OCI-LY3 (cell line): ENCODE measurements around the gene VCL.
A peak's percentile ranks its signal among the peaks of the same experiment; 100 is the strongest.

Experiments
- H2AFZ ChIP-seq: fragments of 200-600, 300-600 bp; shearing (Covaris generic); 2 replicates; pipeline ENCODE4 v1.6.0; 2014; ENCODE audit warnings: antibody characterized with exemption, low read depth, low read length
- H3K27ac ChIP-seq: fragments of 200-600, 300-600 bp; sonication (generic); 2 replicates; pipeline ENCODE4 v1.5.1; 2014; ENCODE audit warnings: mild to moderate bottlenecking, low read length, moderate library complexity, mixed read lengths
- H3K27me3 ChIP-seq: fragments of 200-600, 300-600 bp; sonication (generic); 2 replicates; pipeline ENCODE4 v1.6.1; 2014; ENCODE audit warnings: low read depth, low read length, mixed read lengths
- H3K36me3 ChIP-seq: fragments of 200-600, 300-600 bp; sonication (generic); replicated peaks from 2 replicates; pipeline ENCODE3; 2014; ENCODE audit warnings: low read depth, low read length, mixed read lengths
- H3K4me1 ChIP-seq: fragments of 300-600, 200-600 bp; sonication (generic); 2 replicates; pipeline ENCODE4 v1.6.1; 2014; ENCODE audit warnings: low read length, mixed read lengths
- H3K4me2 ChIP-seq: fragments of 200-600, 300-600 bp; sonication (generic); 2 replicates; pipeline ENCODE4 v1.6.1; 2014; ENCODE audit warnings: low read length, mixed read lengths
- H3K4me3 ChIP-seq: fragments of 300-600, 200-600 bp; sonication (generic); 2 replicates; pipeline ENCODE4 v1.5.1; 2014; ENCODE audit warnings: antibody characterized with exemption, mild to moderate bottlenecking, low read length, moderate library complexity
- H3K79me2 ChIP-seq: fragments of 300-600, 200-600 bp; shearing (Covaris generic); 2 replicates; pipeline ENCODE4 v1.6.1; 2014; ENCODE audit warnings: mild to moderate bottlenecking, low read length, mixed read lengths
- H3K9ac ChIP-seq: fragments of 300-600, 200-600 bp; shearing (Covaris generic); 2 replicates; pipeline ENCODE4 v1.6.0; 2014; ENCODE audit warnings: mild to moderate bottlenecking, low read length, moderate library complexity
- H3K9me3 ChIP-seq: fragments of 200-600, 300-600 bp; shearing (Covaris generic); 2 replicates; pipeline ENCODE4 v1.6.1; 2014; ENCODE audit warnings: low read length, mixed read lengths; ENCODE audit not compliant: insufficient read depth
- H4K20me1 ChIP-seq: fragments of 200-600, 300-600 bp; sonication (generic); 2 replicates; pipeline ENCODE4 v1.6.1; 2016; ENCODE audit warnings: low read length, mixed read lengths; ENCODE audit not compliant: insufficient read depth
- EZH2phosphoT487 ChIP-seq: fragments of 200-600 bp; shearing (Covaris generic); IDR thresholded peaks from 2 replicates; pipeline ENCODE4 v1.6.1; 2018; ENCODE audit warnings: antibody characterized with exemption, mixed run types, low read depth
- TF ChIP-seq, protein P1 (sequence below): fragments of 200-600, 300-600 bp; sonication (generic); IDR thresholded peaks from 2 replicates; pipeline ENCODE4 v1.5.1; 2014; ENCODE audit warnings: antibody characterized with exemption, low read length, low read depth

The VCL gene

DNA sequence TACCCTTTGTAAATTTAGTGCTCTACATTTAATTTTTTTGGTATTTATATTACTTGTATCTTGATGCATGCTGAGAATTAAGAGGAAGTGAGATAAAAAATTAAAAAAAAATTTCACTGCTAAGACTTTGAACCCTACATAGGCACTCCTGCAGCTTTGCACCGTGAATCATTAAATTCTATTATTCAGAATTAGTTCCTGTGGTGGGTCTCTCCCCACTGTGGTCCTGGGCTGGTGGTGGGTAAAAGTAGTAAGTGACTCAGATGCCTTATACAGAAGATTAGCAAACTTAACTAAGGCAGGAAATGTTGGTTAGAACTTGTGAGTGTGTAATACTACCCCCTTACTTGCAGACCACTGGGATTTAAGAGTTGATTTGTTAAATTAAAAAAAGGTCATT, 80.1 kb downstream of the VCL start:
- TF ChIP-seq, protein P1, sequence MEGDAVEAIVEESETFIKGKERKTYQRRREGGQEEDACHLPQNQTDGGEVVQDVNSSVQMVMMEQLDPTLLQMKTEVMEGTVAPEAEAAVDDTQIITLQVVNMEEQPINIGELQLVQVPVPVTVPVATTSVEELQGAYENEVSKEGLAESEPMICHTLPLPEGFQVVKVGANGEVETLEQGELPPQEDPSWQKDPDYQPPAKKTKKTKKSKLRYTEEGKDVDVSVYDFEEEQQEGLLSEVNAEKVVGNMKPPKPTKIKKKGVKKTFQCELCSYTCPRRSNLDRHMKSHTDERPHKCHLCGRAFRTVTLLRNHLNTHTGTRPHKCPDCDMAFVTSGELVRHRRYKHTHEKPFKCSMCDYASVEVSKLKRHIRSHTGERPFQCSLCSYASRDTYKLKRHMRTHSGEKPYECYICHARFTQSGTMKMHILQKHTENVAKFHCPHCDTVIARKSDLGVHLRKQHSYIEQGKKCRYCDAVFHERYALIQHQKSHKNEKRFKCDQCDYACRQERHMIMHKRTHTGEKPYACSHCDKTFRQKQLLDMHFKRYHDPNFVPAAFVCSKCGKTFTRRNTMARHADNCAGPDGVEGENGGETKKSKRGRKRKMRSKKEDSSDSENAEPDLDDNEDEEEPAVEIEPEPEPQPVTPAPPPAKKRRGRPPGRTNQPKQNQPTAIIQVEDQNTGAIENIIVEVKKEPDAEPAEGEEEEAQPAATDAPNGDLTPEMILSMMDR, result no peak
- no peak for TF ChIP-seq EZH2phosphoT487
- Histone ChIP-seq H3K79me2 (no peaks in the 10 kb centered on the region), H3K4me1 (peaks cover 33% of the 10 kb centered on the region), H3K9me3 (no peaks in the 10 kb centered on the region), H2AFZ (no peak overlapping the region), H3K9ac (no peak overlapping the region), H3K27ac (no peak overlapping the region), H3K4me2 (peak overlapping the region; percentile 48), H3K27me3 (0 out of 2 replicates have a peak, but pooled peaks cover 8% of the 10 kb centered on the region), H3K36me3 (no peaks in the 10 kb centered on the region), H3K4me3 (no peak overlapping the region), H4K20me1 (peaks cover 2% of the 10 kb centered on the region; the same call in 1 of the 2 replicates)

DNA sequence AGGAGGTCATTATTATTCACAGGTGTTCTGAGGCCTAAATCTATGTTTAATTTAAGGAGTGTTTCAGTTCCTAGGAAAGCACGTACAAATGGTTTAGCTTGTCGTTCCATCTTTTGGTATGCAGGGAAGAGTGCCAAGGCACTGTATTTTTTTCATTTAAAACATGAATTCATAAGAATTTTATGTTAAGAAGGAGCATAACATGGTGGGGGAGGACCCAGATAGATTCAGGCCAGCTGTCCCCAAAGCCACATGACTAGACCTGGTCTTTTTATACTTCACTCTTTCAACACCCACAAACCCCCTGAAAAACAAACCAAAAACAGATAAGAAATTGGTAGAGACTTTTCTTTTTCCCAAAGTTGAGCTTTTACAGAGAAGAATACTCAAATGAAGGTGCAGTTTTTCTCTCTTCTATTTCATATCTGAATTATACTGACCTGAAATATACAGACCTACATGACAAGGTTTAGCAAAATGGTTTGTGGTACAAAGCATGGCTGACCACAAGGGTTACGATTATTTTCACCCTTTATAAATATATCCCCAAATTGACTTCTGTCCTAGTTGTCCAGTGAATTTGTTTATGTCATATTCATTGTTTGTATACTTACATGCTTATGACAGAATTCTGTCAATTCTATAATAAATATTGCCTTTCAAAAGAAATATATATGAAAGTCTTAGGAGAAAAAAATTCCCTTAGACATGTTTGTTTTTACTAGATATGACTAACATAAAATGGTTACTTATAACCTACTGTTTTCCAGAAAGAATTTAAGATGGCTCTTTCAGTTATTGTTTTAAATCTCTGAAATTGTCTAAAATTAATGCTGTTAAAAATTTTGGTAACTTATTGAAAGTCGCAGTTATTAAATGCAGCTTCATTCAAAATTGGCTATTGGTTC, 81.4 kb downstream of the VCL start:
- Histone ChIP-seq H4K20me1 (peaks cover 2% of the 10 kb centered on the region; the same call in 1 of the 2 replicates), H3K79me2 (no peaks in the 10 kb centered on the region), H3K9ac (no peak overlapping the region), H3K27me3 (0 out of 2 replicates have a peak, but pooled peaks cover 8% of the 10 kb centered on the region), H3K27ac (no peak overlapping the region), H2AFZ (no peak overlapping the region), H3K36me3 (no peaks in the 10 kb centered on the region), H3K4me3 (no peak overlapping the region), H3K9me3 (no peaks in the 10 kb centered on the region), H3K4me2 (0 out of 2 replicates have a peak overlapping the region, but pooled peaks have one; percentile 48), H3K4me1 (peaks cover 33% of the 10 kb centered on the region)
- no peak for TF ChIP-seq EZH2phosphoT487
- TF ChIP-seq, protein P1, result no peak

DNA sequence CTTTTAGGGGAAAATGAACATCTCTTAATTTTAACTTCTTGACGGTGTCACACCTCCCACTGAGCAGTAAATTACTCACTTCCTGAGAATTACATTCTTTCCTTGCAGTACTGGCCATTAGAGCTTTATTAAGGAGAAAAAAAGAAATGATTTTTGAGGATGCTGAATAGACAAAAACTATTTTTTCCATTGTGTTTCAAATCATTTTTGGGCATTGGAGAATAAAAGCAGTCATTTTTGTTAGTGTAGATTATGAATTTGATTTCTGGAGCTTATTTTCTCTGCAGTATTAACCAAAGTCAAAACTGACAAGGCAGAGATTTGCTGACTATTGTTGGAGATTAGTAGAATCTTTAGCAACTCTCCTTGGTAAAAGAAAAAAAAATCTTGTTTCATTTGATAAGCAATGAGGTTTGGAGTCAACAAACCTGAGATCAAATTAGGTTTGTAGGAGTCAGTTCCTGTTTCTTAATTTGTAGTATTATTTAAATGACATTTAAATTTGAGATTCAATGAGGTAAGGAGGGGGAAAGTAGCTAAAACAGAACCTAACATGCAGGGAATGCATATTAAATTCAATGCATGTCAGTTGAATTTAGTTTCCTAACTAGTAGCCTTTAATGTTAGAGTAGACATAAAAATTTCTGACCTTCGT, 82.1 kb downstream of the VCL start:
- TF ChIP-seq, protein P1, result no peak
- no peak for TF ChIP-seq EZH2phosphoT487
- Histone ChIP-seq H3K9me3 (no peaks in the 10 kb centered on the region), H3K36me3 (no peaks in the 10 kb centered on the region), H3K4me2 (no peak overlapping the region), H3K9ac (no peak overlapping the region; the same call in 1 of the 2 replicates), H3K4me3 (no peak overlapping the region), H3K27ac (no peak overlapping the region), H2AFZ (no peak overlapping the region), H3K4me1 (peaks cover 38% of the 10 kb centered on the region), H4K20me1 (peaks cover 2% of the 10 kb centered on the region; the same call in 1 of the 2 replicates), H3K27me3 (0 out of 2 replicates have a peak, but pooled peaks cover 8% of the 10 kb centered on the region), H3K79me2 (no peaks in the 10 kb centered on the region)
